SW 1271 (cell line): ENCODE data around the gene ITPKB.
"Not testable (repeated sequence)": the region's sequence is repeated elsewhere in the genome, so short reads cannot be mapped to it uniquely, and the experiment has no call there.

Experiments used
- DNase-seq, 2 experiments: peaks; one replicate each; lab custom pipeline; 2025; lab: John Stamatoyannopoulos, UW

Gene ITPKB

DNA sequence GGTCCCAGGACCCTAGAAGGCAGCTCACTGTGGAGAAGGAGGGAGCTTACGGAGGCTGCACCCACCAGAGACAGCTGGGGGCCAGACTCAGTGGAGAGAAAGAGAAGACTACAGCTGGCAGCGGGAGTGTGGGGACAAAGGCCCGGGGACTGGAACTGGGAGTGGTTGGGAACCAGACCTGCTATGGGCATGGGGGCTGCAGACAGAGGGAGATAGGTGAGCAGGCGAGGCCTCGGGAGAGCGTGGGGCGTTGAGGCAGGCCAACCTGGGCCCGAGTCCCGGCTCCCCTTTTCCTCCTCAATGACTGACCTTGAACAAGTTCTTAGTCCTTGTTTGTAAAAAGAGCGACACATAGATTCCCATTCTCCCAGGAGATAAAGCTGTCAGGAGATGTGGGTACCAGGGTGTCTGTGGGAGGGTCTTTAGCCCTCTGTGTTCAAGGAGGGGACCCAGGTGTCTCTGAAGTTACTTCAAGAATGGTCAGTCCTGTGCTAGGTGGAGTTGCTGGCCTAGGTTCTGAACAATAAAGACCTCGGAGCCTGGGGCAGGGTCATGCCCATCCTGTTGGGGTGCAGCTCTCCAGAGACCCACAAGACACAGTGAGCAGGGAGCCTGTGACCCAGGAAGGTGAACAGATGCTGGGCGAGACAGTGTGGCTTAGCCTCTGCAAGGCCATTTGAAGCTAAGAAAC is 87.9 kb downstream of the ITPKB start:
- no peak for DNase-seq

- DNase-seq, result no peak
Measured at GRCh38 chr1:226650236-226650841, 88.7 kb downstream of the ITPKB start.

DNA sequence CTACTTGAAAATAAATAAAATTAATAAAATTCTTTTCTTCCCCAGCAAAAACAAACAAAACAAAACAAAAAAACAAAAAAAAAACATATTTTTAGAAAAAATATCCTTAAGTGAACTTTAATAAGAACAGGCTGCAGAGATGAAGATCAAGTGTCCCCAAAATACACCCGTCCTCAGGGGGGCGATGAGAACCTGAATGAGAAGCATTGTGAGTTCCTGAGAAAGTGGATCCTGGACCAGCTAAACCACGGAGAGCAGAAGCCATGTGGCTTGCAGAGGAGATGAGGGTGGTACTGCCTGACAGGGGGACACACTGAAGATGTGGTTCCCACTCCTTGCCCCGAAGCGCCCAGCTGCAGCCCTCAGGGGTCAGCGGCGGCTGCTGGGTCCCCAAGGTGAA is 89.3 kb downstream of the ITPKB start:
- no peak for DNase-seq

DNA sequence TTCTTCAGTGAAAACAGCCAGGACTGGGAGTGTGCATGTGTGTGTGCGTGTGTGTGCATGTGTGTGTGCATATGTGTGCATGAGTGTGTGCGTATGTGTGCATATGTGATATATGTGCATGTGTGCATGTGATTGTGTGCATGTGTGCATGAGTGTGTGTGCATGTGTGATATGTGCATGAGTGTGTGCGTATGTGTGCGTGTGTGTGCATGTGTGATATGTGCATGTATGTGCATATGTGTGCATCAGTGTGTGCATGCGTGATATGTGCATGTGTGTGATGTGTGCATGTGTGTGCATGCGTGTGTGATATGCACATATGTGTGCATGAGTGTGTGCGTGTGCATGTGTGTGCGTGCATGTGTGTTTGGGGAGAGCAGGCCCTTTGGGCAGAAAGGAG is 89.8 kb downstream of the ITPKB start:
- DNase-seq, result no peak

DNA sequence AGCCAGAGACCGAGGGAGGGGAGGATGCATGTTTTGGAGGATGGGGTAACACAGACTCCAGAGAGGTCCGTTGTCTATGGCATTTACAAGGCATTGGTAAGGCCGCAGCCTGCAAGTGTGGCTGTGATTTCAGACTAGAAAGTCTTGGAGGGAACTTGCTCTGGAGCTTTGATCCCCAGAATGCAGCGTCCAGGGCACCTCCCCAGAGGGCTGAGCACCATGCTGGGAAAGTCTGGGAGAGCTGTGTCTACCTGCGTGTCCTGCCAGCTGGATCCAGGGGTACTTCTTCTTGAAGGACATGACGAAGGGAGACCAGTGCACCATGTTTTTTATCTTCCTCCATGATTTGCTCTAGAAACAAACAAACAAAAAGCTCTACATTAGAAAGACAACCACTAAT is 90.7 kb downstream of the ITPKB start:
- DNase-seq, result no peak

DNA sequence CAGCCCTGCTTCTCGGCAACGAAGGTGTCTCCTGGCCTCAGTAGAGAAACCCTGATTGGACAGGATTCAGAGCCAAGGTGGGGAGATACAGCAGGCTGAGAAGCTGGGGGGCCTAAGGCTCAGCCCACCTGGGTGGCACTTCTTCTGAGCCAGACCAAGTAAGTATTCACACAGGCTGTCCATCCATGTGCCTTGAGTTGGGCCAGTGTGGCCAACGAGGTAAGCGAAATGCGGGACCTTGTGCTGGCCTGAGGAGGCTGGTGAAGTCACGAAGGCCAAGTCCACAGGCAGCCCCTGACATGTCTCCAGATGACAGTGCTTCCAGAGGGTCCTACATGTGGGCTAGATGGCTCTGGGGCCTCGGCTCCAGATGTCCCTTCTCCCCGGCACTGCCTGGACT is 91.4 kb downstream of the ITPKB start:
- no peak for DNase-seq

DNA sequence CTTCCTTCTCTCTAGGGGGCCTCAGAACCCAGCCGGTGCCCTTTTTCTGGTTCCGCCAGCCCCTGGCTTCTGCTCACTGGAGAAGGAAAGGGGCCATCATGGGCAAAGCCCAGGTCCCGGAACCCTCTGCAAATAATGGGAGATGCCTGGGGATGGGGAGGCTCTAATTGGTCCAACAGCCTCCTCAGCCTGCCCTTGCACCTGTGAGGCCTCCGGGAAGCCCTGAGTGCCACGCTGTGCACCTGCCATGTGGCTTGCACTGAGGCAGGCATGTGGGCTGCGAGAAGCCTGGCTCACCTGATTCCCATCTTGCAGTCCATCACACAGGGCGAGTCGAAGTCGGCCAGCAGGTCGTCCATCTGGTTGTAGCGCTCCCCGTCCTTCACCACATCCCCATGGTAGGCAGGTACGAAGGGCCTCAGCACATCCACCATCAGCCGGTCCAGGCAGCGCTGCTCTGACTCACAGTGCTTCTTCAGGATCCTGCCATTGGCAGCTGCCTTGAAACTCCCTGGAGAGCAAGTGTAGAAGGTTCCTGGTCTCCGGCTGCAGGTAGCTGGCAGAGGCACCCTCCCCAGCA is 92.1 kb downstream of the ITPKB start:
- no peak for DNase-seq

DNA sequence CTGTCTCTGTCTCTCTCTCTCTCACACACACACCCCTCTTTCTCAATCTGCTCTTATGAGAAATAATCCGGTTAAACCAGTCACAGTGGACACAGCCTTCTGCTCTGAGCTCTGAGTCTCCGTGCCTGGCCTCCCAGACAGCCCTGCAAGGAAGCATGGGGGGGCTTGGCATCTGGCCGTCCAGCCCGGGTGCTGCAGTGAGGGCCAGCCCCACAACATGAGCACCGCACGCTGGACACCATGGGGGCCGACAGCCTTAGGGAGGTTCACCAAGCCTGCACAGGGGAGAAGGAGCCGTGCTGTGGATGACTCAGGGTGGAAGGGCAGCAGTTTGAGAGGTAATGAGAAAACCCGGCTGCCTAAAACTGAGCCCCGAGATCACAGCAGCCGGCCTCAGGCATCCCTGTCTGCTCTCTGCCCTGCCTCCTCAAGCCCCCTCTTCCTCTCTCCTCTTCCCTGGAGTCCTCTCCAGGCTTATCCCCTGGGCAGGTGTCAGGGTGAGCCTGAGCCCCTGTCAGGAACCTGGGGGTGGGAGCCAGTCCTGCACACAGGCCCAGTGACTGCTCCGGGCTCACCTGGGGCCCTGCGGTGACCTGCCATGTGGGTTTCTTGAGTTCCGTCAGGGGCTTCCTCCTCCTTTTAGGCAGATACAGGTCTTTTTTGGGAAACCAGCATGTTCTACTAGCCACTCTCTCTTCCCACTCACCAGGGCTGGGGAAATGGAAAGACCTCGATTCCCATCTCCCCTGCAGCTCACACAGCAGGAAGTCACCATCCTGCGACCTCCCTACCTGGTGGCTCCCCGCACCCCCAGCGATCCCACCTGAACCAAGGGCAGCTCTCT is 92.8 kb downstream of the ITPKB start:
- DNase-seq, result no peak

DNA sequence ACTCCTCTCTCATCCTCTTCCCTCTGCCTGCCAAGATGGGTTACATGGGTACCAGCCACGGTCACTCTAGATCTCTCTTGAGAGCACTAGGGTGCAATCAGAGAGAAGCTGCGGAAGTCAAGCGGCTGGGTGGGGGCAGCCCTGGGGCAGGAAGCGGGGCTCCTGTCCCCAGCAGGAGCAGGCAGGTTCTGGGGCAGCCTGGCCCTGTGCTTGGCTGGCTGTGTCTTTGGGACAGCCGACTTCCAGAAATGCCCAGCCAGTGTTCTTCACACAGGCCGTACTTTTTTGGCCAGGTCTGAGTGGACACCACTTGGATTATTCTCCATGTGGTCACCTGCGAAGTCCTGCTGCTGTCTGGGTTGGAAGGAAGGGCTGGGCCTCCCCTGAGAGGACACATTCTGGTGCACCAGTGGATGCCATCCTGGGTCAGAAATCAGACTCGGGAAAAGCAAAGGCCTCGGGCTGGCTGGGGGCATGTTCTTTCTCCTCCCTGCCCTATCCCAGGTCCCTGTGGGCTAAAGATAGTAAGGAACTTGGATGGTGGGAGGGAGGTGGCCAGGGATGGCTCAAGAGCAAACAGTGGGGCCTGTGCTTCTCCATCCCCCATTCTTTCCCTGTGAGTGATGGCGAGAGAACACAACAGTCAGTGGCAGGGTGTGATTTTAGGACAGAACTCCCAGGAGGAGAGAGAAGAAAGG is 93.7 kb downstream of the ITPKB start:
- DNase-seq, result no peak

DNA sequence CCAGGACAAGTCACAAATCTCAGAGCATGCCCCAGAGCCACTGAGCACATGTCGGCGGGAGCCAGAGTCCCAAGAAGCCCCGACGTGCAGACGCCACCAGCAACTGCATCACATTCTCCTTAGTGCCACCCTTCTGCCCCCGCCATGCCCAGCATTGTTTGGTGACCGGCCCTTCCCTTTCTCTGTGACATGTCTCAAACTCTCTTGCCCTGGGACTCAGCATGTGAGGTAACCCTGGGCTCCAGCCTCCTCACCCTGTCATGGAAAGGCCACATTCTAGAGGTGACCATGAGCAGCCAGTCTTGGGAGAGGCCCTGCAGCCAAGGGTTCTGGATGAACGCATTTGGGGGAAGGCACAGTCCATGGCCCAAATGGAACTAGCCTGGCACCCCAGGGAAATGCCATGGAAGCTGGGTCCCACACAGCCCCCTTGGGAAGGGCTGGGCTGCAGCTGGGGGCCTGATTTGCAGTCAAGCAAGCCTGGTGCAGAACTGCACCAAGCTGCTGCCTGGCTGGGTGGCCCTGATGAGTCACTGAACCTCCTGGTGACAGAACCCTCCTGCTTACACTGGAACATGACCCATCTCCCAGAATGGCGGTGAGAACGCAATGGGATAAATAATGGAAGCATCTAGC is 94.4 kb downstream of the ITPKB start:
- no peak for DNase-seq

DNA sequence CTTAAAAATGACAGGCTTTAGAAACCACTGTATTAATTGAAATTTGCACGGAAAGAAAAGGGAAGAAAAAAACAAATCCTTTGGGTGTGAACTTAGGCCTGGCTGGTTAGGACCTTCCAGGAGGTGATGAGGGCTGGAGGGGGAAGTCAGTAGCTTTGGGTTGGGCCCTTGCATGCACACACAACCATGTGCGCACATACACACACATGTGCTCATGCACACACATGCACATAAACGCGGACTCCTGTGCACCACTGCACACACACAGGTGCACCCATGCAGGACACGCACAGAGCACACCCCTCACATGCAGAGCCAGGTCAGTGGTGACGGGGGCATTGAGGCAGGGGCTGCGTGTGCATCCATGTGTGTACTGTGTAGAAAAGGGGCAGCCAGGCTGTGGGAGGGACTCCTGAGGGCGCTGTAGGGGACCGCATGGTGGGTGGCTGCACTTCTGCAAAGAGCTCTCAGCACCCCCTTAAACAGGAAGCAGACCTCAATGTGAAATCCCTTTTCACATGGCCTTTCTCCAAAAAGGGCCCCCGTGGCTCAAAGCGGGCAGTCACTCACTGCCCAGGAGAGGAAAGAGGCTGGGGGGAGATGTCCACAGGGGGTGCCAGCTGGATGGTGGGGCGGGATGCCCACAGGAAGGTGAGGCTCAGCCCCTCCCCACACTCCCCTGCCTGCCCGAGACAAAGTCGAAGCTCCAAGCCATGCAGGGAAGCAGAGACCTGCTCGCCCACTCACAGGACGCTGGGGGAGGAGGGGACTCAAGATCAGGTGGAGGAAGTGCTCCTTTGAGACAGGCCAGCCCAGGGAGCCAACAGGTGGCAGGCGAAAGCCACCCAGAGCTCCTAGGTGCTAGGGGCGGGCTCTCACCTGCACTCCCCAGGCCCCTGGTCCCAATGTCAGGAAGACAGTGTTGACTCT is 95.2 kb downstream of the ITPKB start:
- no peak for DNase-seq

DNA sequence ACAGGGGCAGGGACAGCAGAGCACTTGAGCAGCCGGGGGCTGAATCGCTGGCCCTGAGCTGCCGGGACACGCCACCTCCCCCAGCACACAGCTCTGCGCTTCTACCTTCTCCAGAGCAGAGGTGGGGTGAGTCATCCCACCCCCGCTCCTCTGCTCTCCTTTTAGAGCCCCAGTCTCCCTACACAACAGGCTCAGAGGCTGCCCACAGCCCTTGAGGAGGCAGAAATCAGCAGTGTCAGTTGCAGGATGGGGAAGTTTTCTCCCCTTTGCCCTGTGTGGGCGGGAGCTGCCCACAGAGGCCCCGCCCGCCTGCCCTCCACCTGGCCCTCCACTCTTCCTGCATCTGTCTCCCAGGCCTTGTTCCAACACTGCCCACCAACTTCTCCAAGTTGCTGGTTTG is 95.9 kb downstream of the ITPKB start:
- no peak for DNase-seq

GRCh38 chr1:226642421-226642820 is 96.7 kb downstream of the ITPKB start:
- DNase-seq, result no peak

DNA sequence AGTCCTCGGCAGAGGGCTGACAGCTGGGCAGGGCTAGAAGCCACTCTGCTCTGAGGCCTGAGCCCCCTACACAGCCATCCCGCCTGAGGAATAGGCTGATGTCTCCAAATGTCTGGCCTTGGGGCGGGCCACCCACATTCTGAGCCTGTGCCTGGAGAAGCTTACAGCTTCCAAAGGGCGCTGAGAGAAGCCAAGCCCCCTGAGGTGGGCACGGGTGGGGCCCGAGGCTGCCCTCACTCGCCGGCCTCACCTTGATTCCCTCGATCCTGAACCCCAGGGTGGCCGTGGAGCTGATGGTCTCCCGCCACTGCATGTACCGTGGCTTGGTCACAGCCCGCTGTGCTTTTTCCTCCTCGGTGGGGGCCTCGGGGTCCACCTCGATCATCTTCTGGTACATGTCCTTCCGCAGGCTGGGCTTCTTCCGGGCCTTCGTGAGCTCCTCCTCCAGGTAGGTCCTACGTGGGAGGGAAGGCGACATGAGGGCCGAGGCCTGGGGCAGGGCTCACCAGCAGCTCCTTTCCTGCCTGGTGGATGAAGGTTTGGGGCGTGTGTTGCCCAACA is 97.3 kb downstream of the ITPKB start:
- no peak for DNase-seq

DNA sequence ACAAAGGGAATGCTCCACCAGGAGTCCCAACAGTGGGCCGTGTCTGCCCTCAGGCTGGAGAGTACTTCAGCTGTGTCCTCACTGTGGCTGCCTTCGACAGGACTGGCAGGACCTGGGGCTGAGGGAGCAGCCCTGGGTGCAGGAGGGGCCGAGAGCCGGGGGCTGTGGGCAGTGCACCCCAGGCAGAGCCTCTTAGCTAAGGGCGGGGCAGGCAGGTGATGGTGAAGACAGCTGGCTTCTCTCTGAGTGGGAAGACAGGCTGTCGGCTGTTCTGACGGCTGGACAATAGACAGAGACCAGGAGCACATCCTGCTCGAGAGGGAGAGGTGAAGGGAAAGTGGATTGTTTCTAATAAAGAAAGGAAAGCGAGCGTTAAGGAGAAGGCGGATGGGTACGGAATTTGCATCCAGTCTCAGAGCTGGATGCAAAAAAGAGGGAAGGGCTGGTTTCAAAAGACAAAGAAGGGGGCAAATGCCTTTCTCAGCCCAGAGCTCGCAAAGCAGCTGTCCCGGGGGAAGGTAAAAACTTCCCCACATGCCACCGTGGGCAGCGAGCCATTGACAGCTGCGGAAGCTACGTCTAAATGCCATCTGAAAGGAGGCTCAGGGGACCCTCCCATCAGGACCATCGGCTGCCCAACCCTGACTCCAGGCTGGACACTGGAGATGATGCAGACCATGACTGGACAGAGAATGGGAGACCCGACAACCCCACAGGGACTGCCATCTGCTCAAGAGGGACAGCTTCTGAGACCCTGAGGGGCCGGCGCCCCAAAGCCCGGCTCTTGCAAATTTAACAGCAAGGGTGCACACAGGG is 98.6 kb downstream of the ITPKB start:
- no peak for DNase-seq

DNA sequence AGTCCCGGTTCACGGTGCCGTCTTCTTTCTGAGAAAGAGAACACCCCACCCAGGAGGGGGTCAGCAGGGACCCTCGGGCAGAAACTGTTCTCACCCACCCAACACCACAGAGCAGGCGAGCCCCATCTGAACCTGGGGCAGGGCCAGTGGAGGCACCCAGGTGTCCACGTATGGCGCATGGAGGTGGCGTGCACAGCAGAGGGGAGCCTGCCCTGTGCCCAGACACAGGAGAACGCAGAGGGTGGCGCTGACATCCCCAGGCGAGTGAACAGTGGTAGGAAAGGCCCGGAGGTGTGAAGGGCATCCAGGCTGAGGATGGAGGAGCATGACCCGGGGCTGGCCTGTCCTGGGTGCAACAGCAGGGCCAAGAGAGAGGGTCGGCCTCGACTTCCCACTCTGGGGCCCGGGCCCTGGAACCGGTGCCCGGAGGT is 99.4 kb downstream of the ITPKB start:
- DNase-seq, result no peak

- DNase-seq, result not testable (repeated sequence)
Measured at GRCh38 chr1:226639206-226639605, 99.9 kb downstream of the ITPKB start.

DNA sequence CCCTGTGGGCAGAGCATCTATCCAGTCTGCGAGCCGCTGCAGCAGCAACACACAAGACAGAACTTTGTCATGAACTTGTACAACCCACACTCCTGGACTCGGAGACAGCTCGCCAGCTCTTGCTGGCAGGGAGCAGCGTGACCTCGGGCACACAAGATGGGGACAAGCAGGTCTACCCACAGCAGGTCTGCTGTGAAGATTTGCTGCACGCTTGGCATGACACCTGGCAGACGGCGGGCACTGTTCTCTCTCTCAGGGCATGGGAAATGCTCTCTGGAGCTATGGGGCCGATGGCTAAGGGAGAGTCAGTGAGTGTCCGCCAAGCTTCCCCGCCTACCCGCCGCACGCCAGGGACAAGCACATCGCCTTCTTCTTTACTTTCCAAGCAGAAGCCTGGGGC is 100.5 kb downstream of the ITPKB start:
- no peak for DNase-seq

GRCh38 chr1:226638001-226638601 is 101.0 kb downstream of the ITPKB start:
- DNase-seq, result no peak
